Fibroblast of the aortic adventitia (primary cell): ENCODE data around the gene SPINDOC. TPM values are rescaled to one million over a fixed set of nuclear protein-coding genes. Genes with fewer than 3 reads are reported as not detected.
A peak's percentile ranks its signal among the peaks of the same experiment; 100 is the strongest.

Source experiments
- DNase-seq: peaks from one replicate; pipeline ENCODE4 v3.0.0-alpha.2; 2010; ENCODE audit warnings: low read depth
- H3K4me3 ChIP-seq: 2 replicates; pipeline ENCODE4 v1.5.1; 2011; ENCODE audit warnings: low read depth, mild to moderate bottlenecking, control low read depth, low read length, moderate library complexity
- total RNA-seq: library from RNA; depleted of rRNA; stranded (reverse); fragments of >200 nt; gene quantifications from 2 replicates; pipeline ENCODE4 v1.2.3, GENCODE V29; 2012; ENCODE audit warnings: low replicate concordance
- TF ChIP-seq, protein P1 (sequence below): IDR thresholded peaks from 2 replicates; pipeline ENCODE4 v1.5.1; 2011; ENCODE audit warnings: mild to moderate bottlenecking, low read length, control low read depth, inconsistent platforms; ENCODE audit not compliant: insufficient read depth

Gene SPINDOC
- total RNA-seq, 1 donor: 10.1 TPM

DNA sequence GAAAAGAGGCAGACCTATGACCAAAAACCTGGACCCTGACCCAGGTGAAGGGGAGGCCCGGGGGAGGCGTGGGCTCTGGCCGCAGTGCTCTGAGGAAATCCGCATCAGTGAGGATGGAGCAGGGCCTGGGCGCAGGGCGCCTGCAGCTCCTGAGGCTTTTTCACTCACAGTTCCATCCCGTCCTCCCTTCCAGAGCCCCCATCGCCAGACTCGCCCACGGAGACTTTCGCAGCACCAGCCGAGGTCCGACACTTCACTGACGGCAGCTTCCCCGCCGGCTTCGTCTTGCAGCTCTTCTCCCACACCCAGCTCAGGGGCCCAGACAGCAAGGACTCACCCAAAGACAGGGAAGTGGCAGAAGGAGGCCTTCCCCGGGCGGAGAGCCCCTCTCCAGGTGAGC is 5.4 kb downstream of the SPINDOC start:
- TF ChIP-seq, protein P1, sequence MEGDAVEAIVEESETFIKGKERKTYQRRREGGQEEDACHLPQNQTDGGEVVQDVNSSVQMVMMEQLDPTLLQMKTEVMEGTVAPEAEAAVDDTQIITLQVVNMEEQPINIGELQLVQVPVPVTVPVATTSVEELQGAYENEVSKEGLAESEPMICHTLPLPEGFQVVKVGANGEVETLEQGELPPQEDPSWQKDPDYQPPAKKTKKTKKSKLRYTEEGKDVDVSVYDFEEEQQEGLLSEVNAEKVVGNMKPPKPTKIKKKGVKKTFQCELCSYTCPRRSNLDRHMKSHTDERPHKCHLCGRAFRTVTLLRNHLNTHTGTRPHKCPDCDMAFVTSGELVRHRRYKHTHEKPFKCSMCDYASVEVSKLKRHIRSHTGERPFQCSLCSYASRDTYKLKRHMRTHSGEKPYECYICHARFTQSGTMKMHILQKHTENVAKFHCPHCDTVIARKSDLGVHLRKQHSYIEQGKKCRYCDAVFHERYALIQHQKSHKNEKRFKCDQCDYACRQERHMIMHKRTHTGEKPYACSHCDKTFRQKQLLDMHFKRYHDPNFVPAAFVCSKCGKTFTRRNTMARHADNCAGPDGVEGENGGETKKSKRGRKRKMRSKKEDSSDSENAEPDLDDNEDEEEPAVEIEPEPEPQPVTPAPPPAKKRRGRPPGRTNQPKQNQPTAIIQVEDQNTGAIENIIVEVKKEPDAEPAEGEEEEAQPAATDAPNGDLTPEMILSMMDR: no peak
- no peak for DNase-seq
- no peak overlapping the region for H3K4me3 ChIP-seq

DNA sequence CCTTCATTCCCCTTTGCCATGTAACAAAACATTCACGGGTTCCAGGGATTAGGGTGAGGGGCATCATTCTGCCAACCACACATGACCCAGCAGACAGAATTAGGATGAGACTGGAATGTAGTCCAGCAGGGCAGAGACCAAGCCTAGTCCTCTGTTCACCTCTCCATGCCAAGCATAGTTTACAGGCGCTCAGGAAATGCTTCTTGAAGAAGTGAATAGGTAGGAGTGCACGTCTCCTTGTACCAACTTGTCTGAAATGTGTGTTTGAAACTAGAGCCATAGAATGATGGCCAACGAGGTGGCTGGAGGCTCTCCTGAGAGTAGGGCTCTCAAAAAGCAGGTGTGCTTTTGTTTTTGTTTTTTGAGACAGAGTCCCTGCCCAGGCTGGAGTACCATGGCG is 8.2 kb downstream of the SPINDOC start:
- no peak for DNase-seq
- no peak overlapping the region for H3K4me3 ChIP-seq
- TF ChIP-seq, protein P1: no peak

DNA sequence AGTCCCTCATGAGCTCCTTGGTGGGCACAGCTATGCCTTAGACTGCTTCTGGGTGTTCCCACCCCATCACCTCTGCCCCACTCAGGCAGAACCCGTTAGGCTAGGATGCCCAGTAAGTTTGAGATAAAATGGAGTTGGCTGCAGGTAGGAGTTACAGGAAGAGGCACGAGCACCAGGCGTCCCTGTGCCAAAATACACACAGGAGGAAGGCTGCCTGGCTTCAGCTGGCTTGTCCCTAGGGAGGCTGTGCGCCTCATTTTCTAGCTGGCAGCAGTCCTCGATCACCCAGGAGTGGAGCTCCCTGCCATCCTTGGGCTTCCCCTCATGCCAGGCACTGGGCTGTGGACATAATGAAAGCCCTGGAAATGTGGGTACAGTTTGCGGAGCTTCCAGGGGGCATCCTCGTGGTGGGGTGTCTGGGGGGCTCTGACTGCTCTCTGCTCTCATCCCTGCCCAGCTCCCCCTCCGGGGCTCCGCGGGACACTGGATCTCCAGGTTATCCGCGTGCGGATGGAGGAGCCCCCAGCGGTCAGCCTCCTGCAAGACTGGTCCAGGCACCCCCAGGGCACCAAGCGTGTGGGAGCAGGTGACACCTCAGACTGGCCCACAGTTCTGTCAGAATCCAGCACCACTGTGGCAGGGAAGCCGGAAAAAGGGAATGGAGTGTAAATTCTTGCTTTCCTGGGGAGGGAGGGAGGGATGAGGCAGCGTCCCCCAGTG is 13.4 kb downstream of the SPINDOC start:
- TF ChIP-seq, protein P1: no peak
- DNase-seq: no peak

DNA sequence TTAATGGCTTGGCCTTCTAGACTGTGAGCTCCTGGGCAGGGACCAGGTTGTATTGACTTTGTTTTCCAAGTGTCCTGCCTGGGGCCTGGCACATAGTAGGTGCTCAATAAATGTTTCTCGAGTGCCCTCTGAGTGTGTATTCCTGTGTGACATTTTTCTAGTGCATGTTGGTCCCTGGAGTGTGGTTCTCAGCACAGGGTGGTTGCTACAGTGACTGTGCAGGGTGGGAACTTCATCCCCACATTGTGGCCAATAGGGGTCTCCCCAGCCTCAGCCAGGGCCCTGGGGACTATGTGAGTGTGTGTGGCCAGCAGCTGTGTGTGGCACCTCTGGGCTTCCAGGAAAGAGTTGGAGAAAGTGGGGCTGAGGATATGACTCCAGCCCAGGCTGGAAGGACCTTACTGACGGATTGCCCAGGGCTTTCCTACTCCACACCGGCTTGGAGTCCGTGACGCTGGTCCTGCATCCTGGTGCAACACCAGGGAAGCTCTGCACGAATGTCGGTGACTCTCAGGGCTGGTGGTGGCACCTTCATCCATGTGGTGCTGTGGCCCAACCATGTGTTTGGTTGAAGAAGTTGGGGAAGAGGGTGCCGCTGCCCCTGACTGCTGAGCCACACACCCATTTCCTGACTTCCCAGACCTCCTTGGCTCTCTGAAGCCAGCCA is 16.7 kb downstream of the SPINDOC start:
- peak; percentile 18 for DNase-seq
- TF ChIP-seq, protein P1: peak; percentile 9
- H3K4me3 ChIP-seq: no peak overlapping the region

More for the DNA sequence above, 13.4 kb downstream of the SPINDOC start:
- H3K4me3 ChIP-seq: no peak overlapping the region

DNA sequence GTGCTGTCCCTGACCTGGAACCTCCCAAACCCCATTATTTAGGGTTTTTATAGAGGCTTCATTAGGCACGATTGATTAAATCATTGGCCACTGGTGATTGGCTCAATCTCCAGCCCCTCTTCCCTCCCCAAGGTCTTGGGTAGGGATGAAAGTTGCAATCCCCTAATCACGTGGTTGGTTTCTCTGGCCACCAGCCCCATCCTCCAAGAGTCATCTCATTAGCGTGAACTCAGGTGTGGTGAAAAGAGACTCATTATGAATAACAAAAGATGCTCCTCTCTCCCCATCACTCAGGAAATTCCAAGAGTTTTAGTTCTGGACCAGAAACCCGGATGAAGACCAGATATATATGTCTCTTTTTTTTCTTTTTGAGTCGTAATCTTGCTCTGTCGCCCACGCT is 18.1 kb downstream of the SPINDOC start:
- TF ChIP-seq, protein P1: no peak
- DNase-seq: no peak
- H3K4me3 ChIP-seq: no peak overlapping the region

DNA sequence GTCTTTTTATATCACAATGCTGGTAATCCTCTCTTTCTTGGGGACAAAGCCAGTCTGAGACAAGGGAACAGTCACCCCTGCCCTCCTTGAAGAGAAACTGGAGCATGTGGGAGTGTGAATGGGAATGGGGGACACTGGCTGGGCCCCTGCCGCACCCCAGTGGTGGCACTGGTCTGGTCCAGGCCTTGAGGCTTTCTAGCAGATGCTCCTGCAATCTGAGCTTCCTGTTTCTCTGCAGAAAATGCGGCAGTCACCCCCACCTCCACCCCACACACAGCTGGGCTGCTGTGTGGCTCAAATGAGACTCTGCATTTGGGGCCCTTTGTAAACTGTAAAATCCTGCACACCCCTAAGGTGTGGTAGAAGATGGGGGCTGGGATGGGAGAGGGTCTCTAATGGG is 19.1 kb downstream of the SPINDOC start:
- no peak overlapping the region for H3K4me3 ChIP-seq
- no peak for DNase-seq
- TF ChIP-seq, protein P1: no peak
